ENCODE data around the gene MORF4L2.
A peak's percentile ranks its signal among the peaks of the same experiment; 100 is the strongest.

DNA sequence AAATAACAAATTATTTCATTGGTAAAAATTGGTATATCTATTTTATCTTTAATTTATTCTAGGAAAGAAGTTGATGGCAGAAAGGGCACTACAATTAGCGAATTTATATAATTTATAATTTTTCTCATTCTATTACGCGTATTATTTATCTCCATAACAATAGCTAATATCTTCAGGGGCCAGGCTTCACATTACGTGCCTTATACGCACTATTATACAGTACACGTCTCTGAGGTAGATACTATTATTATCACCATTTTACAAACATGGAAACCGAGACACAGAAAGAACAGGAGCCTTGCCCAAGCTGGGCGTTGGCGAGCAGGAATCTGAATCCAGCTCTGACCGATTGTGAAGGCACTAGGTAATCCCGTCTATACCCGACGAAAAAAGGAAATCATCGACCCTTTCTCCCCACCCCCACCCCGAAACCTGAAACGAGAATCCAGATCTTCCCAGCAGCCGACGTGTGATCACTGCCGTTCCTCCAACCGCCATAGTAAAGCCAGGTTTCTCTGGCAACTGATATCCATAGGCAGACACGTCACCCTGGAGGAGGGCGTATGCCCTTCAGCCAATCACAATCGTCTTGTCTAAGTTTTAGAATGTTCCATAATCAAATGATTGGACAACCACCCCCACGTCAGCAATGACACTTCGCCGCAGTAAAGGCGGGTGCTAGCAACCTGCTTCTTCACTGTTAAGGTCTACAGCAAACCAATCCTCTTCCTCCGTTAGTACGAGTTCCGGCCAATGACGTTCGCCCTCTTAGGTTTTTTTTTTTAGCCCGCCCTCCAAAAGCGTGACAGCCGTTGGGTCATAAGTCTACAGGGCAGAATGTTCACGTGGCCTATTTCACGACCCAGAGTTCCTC lies at the start of gene MORF4L2:
- TF ChIP-seq POLR2A (IDR thresholded peaks at IDR 0.05) (peak; percentile 61 to 87), CTCF (IDR thresholded peaks at IDR 0.05) (no peak), EP300 (IDR thresholded peaks at IDR 0.05) (peak in 1 of 2 donors; percentile 98)

All from tibial nerve (tissue), 4 donors.